ENCODE results near the gene CALR.

Gene CALR

GRCh38 chr19:12935071-12935470, 3.3 kb upstream of the CALR start:
- no peak for DNase-seq (ENCODE audit: low read depth)
- TF ChIP-seq CTCF (IDR thresholded peaks at IDR 0.05; ENCODE audit: insufficient read depth, low read depth, low read length, missing control alignments) = no peak
- no peak overlapping the region for H3K4me3 ChIP-seq (ENCODE audit: low read depth, low read length)

- no peak overlapping the region for H3K4me3 ChIP-seq (ENCODE audit: low read depth, low read length)
- TF ChIP-seq CTCF (IDR thresholded peaks at IDR 0.05; ENCODE audit: insufficient read depth, low read depth, low read length, missing control alignments) = no peak
- DNase-seq (ENCODE audit: low read depth) = no peak
Observed at GRCh38 chr19:12936582-12936981, 1.8 kb upstream of the CALR start.

- no peak for TF ChIP-seq CTCF (IDR thresholded peaks at IDR 0.05; ENCODE audit: insufficient read depth, low read depth, low read length, missing control alignments)
- peak; percentile 52 for DNase-seq (ENCODE audit: low read depth)
- peak overlapping the region; percentile 79 for H3K4me3 ChIP-seq (ENCODE audit: low read depth, low read length)
Observed at GRCh38 chr19:12937093-12937926, 1.1 kb upstream of the CALR start.

GRCh38 chr19:12938779-12939601, 581 bp downstream of the CALR start:
- DNase-seq (ENCODE audit: low read depth) = peak; percentile 63

GRCh38 chr19:12939975-12940423, 1.6 kb downstream of the CALR start:
- peak overlapping the region; percentile 76 for H3K4me3 ChIP-seq (ENCODE audit: low read depth, low read length)
- no peak for DNase-seq (ENCODE audit: low read depth)
- no peak for TF ChIP-seq CTCF (IDR thresholded peaks at IDR 0.05; ENCODE audit: insufficient read depth, low read depth, low read length, missing control alignments)

More at GRCh38 chr19:12938779-12939601, 581 bp downstream of the CALR start:
- peak; percentile 0 for TF ChIP-seq CTCF (IDR thresholded peaks at IDR 0.05; ENCODE audit: insufficient read depth, low read depth, low read length, missing control alignments)
- peak overlapping the region; percentile 76 for H3K4me3 ChIP-seq (ENCODE audit: low read depth, low read length)

GRCh38 chr19:12940897-12941296, 2.5 kb downstream of the CALR start:
- H3K4me3 ChIP-seq (ENCODE audit: low read depth, low read length) = peak overlapping the region; percentile 76
- TF ChIP-seq CTCF (IDR thresholded peaks at IDR 0.05; ENCODE audit: insufficient read depth, low read depth, low read length, missing control alignments) = no peak
- DNase-seq (ENCODE audit: low read depth) = no peak

Data from GM12865 (cell line).